ENCODE data around the gene SYNM.

SYNM gene

DNA sequence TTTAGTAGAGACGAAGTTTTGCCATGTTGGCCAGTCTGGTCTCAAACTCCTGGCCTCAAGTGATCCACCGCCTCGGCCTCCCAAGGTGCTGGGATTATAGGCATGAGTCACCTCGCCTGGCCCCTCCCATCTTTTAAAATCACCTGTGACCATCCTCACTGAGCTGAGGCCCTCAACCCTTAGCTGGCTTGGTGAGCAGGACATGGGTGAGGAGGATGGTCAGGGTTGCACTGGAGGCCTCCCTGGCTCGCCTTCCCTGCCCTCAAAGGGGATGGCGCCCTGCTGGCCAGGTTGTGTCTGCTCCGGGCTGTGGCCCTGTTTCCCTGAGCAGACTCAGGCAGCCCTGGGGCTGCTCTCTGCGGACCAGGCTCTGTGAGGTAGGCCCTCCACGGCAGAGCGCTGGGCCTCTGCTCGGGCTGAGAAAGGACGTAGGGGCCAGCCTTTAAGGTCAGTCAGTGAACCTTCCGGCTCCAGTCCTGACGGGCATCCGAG is 33.7 kb downstream of the SYNM start:
- DNase-seq (ENCODE audit: low spot score) = no peak

DNA sequence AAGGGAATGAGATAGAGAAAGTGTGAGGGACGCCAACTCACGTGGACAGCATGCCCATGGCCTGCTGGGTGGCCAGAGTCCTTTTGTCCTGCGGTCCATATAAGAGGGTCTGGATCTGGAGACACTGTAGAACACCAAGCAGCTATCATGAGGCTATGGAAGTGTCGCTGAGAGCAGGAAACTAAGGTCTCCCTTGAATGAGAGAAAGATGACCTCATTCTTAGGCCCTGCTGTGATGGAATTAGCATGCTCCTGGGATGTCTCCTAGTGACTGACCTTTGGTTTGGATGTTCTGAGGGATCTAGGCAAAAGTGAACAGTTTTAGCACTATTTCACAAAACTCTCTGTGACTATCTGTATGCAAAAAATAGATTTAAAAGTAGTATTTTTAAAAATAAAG is 34.4 kb downstream of the SYNM start:
- FAIRE-seq (no peak), DNase-seq (ENCODE audit: low spot score) (no peak)

More for the DNA sequence above, 33.7 kb downstream of the SYNM start:
- FAIRE-seq = no peak

DNA sequence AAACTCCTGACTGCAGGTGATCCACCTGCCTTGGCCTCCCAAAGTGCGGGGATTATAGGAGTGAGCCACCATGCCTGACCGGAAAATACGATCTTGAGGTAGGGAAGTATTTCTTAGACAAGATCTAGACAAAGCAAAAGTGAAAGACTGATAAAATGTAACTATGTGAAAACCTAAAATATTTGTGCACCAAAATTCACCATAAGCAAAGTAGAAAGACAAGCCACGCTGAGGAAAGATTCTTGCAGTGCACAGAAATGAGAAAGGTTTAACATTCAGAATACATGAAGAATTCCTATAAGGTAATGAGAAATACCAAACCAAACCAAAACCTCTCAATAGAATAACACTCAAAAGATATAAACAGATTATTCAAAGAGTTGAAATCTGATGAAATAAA is 35.7 kb downstream of the SYNM start:
- FAIRE-seq = no peak
- no peak for DNase-seq (ENCODE audit: low spot score)

DNA sequence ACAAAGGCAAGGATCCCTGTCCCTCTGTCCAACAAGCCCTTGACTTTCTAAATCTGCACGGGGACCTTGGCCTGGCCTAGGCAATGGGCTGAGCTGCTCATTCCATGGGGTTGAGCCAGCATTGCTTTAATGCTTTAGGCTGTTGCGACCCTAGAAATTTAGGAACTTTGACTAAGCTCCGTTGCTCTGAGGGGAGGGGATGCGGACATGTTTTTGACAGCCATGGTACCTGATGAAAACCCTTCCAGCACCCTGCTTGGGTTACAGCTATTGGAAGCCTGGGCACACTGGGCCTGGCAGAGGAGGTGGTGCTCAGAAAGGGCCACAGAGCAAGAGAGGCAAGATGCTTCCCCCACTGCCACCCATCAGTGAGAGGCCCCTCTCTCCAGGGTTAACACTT is 37.1 kb downstream of the SYNM start:
- DNase-seq (ENCODE audit: low spot score) (no peak), FAIRE-seq (no peak)

DNA sequence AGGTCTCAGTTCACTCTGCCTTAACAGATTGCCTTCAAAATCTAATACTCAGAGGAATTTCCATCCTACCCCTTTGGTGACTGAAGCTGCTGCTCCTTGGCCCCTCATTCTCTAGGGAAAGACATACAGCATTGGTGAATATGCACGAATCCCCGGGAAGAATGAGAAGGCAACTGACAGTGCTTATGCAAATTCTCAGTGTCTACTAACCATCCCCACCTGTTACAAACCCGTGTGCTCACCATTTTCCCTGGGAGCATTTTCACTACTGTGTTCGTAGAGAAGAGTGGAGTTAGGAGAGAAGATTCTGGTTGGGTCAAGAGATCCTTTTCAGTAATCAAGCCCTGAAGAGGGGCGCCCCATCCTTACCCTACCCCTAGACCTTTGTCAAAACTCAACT is 37.7 kb downstream of the SYNM start:
- DNase-seq (ENCODE audit: low spot score) = no peak
- no peak for FAIRE-seq

DNA sequence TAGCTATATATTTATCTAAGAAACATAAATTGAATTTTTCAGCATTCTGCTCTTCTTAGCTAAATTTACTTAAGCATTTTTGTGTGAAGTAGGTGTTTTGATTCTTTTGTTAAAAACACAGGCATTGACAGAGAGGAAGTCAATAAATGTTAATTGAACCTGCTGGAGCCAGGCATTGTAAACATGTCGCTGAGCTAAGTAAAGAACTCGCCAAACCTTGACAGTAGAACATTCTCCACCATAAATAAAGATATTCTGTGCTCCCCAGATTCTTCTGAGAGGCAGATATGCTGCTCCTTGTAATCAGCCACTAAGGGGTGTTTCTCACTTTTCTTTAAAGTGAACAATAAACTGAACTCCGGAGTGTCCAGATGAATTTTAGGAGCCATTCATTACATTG is 38.4 kb downstream of the SYNM start:
- DNase-seq (ENCODE audit: low spot score) (no peak), FAIRE-seq (no peak)

DNA sequence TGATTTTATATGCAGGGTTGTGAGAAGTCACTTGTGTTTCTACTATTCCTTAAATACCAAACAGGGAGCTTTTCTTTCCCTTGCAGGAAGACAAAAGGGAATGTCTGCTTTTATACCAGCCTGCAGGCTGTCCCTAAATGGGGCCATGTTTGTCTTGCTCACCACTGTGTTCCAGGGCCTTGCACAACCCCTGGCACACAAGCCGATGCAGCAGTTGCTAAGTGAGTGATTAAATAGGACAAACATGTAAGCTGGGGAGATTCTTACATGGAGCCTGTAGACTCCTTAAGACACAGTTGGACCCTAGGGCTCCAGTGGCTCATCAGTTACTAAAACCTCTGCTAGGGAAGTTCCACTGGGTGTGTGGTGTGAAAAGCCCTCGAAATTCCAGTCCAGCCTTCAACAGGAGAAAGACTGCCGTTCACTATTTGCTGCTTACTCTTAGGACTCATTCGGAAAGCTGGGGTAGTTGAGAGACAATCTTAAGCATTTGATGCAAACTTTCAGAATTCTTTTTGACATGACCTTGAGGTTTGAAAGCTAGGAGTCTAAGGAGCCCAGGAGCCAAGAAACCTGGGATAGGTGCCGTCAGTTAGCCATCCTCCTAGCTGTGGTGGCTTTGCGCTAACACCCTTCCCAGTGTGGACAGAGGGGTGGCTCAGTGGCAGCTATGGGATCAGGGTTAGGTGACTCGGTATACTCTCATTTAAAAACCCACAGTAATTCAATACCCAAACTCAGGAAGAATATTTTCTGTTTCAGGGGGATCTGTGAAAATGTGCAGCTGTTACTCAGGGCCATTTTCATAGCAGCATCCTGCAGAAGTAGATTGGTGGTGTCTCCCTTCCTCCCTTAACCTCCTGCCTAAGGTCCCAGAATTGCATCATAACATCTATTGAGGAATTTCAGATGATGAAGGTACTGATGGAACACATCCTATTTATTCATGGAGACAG is 39.1 kb downstream of the SYNM start:
- no peak for DNase-seq (ENCODE audit: low spot score)
- FAIRE-seq = no peak

DNA sequence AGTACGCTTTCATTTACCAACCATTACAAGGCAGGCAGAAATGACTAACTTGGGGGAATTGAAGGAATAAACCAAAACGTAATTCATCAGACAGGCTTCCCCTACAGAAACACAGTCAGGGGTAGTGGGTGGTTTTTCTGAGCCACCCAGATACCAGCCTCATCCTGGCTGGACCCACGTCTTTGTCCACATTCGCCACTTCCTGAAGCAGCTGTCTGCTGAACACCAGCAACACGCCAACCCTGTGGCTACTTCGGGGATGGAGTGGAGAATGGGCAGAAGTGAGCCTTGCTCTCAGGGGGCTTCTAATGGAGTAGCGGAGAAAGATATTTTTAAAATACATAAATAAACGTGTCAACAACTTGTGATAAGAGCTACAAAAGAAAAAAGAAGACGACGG is 40.1 kb downstream of the SYNM start:
- DNase-seq (ENCODE audit: low spot score) = no peak
- no peak for FAIRE-seq

DNA sequence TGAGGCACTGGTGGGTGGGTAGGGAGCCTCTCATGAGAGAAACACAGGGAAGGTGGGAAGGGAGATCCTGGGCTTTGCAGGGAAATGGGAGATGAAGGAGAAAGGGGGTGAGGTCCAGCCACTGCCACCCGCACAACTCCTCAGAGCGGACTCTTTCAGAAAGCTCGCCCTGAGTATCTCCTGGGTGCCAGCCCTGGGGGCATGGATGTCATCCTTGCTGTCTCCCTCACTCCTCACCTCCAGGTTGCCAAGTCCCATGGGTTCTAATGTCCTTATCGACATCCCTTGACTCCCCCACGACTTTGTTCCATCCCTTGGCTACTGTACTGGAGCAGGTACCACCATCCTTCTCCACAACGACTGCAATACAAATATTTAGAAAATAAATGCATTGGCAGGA is 40.9 kb downstream of the SYNM start:
- DNase-seq (ENCODE audit: low spot score) (no peak), FAIRE-seq (no peak)

DNA sequence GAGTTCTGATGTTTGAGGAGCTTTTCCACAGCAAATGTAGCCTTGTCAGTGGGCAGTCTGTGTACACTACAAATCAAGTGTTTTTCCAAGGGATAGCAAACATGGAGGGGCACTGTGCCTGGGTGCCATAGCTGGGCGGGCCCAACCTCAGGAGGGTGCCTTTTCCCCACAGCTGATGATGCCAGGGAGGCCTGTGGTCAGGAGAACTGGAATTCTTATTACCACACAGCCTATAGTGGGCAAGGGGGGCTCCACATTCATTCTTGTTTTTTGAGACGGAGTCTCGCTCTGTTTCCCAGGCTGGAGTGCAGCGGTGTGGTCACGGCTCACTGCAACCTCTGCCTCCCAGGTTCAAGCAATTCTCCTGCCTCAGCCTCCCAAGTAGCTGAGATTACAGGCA is 41.8 kb downstream of the SYNM start:
- no peak for FAIRE-seq
- no peak for DNase-seq (ENCODE audit: low spot score)

DNA sequence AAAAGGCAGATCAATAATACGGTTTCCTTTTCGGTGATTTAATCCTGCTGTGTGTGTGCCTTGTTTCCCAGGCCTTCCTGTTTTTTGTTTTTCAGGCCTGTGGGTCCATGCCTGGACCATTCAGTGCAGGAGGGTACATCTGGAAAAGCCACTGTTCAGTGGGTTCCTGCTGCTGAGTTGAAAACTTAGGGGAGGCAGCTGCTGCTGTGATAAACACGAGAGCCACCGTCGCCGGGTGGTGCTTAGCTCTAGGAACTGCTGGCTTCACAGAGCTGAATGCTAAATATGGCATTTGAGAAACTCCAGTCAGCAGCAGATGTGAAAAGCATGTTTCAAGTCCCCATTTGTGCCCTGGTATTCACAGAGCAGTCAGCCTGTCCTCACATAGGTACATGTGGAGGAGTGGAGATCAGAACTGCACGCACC is 44.0 kb downstream of the SYNM start:
- FAIRE-seq (no peak), DNase-seq (ENCODE audit: low spot score) (no peak)

DNA sequence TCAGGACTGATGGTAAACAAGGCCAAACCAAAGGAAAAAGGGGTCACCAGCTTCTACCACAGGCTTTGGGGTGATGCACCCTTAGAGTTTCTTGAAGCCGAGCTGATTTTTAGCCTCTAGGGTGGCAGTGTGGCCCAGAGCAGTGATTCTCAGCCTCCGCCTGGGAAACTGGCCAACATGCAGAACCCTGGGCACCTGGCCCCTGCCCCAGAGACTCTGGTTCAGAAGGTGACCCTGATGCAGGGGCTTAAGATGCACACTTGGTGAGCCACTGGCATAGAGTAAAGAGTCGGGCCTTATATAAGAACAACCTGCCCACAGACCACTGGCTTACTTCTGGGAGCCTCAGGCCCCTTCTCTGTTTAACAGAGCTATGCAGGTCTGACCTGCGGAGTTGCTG is 44.5 kb downstream of the SYNM start:
- DNase-seq (ENCODE audit: low spot score) (no peak), FAIRE-seq (no peak)

DNA sequence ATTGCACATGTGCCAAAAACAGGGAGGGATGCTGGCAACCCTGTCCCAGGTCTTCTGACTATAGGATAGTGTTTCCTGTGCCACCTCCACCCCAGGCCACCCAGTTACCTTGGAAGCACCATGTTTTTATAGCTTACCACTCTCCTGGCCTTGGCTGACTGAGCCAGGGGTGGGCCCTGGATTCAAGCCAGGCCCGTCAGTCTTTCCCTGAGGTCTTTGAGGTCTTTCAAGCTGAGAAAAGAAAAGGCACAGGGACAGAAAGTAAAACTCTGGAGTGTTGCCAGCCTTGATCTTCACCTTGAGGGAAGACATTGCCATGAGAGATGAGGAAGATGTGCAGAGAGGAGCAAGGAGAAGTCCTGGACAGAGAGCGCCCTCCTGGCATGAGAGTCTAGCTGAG is 46.3 kb downstream of the SYNM start:
- no peak for DNase-seq (ENCODE audit: low spot score)
- FAIRE-seq = no peak

DNA sequence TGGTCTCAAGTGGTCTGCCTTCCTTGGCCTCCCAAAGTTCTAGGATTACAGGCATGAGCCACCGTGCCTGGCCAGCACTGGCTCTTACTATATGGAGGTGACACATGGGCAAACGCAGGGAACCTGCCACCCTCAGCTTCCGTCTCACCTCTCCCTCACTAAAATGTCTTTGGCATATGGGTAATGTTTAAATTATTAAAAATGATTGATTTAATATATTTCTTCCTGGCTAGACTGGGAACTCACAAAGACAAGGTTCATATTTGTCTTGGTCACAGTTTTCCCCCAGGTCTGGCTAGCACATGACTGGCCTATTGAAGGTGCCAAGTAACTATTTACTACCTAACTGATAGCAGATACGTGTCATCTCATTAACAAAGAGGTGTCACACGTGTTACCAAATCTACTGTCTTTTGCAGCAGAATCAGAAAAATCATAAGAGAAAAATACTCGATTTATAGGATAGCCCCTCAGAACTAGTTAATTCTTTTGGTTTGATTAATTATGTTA is 48.2 kb downstream of the SYNM start:
- DNase-seq (ENCODE audit: low spot score) (no peak), FAIRE-seq (no peak)

DNA sequence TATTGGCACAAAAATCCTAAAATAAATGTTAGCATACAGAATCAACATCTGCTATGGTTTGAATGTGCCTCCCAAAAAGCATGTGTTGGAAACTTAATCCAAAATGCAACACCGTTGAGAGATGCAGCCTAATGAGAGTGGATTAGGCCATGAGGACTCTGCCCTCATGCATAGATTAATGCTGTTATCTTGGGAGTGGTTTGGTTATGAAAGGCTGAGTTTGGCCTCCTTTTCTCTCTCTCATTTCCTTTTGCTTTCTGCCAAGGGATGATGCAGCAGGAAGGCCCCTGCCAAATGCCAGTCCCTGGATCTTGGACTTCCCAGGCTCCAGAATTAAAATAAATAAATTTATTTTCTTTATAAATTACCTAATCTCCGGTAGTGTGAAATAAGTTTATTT is 49.4 kb downstream of the SYNM start:
- FAIRE-seq (no peak), DNase-seq (ENCODE audit: low spot score) (no peak)

DNA sequence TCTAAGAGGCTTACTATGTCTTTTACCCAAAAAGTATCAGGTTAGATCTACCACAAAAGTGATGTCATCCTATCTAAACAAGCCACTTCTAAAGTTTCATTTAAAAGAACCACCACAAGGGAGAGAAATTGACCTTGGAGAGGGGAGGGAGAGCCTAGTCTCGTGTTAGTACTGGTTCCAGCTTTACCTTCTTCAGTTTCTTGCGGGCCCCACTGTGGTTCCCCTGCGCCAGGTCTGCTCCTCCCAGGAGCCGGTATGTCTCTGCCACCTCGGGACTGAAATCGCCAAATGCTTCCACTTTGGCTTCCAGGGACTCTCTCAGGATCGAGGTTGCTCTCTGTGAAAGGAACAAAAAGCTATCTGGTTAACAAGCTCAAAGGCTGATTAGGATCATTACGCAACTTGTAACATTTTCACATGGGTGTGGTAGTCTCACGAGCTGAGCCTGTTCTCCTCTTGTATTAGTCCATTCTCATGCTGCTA is 51.1 kb downstream of the SYNM start:
- FAIRE-seq = no peak
- no peak for DNase-seq (ENCODE audit: low spot score)

DNA sequence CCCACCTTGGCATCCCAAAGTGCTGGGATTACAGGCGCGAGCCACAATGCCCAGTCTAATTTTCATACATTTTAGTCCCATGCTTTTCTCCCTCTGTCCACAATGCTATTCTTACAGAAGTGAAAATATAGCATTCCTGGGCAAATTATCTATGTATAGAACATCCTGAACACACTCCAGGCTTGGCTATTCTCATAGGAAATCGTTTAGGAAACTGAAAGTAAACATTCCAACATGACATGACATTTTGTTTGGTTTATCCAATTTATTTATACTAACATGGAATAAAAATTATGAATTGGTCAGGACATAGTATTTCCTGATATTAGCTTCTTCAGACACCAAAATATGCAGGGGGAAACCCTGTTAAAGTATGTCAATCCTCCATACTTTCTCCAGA is 52.6 kb downstream of the SYNM start:
- DNase-seq (ENCODE audit: low spot score) (no peak), FAIRE-seq (no peak)

DNA sequence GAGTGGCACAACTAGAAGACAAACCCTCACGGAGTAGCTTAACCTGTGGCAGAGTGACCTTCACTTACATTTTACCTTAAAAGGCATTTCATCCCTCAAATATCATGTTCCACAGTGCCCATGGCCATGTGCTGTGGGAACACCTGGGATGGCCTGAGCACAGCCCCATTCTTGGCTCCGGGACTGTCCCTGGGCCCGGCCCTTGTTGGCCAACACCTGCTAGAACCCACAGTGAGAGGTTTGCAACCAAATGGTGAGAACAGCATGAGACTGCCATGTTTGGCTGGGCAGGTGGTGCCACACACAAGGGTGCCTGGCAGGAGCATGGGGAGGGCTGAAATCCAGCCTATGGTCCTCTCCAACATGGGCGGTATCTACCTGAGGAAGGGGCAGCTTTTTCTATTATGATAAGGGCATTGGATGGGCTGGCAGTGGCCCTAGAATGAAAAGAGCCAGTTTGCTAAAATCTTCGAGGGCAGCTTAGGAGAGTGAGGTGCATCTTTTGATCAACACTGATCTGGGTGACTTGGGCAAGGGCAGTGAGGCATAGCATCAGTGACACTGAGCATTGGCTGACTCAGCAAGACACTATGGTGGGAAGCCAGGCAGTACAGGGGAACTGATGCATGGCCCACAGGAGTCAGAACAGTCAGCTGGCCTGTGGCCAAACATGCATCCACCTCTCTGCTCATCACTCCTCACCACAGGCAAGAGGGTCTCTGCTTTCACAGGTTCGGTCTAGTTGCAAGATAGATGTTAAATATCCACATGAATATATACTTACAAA is 53.9 kb downstream of the SYNM start:
- FAIRE-seq (peak; percentile 17), DNase-seq (ENCODE audit: low spot score) (no peak)

DNA sequence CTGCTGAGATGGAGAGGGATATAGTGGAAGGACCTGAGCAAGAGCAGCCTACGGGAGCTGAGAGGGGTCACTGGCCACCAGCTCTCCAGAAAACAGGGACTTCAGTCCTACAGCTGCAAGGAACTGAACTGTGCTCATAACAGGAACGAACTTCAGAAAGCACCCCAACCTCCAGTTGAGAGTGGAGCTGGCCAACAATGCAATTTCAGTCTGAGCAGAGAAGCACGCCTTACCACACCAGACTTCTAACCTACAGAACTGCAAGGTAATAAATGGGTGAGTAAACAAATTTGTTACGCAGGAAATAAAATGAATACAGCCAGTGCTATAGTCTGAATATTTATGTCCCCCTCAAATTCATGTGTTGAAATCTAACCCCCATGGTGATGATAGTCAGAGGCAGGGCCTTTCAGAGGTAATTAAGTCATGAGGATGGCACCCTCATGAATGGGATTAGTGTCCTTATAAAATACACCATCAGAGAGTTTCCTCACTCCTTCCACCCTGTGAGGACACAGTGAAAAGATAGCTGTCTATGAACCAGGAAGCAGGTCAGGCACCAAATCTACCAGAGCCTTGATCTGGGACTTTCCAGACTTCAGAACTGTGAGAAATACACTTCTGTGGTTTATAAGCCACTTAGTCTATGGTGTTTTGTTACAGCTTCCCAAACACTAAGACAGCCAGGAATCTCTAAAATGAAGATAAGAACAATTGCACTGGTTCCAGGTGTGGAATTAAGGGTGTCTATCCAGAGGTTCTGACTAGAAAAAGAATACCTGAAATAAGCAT is 58.6 kb downstream of the SYNM start:
- DNase-seq (ENCODE audit: low spot score) (no peak), FAIRE-seq (no peak)

DNA sequence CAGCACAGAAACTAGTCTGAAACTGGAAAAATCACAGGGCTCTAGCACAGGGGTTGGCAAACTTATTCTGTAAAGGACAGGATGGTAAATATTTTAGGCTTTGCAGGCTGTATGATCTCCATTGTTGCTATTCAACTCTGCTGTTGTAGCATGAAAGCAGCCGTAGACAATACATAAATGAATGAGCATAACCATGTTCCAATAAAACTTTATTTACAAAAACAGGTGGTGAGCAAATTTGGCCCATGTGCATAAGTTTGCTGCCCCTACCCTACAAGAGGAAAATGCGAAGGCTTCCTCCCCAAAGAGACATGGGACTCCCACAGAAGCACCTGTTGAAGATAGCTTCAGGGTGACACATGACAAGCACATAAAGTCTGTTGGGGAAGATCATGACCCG is 59.2 kb downstream of the SYNM start:
- FAIRE-seq (no peak), DNase-seq (ENCODE audit: low spot score) (no peak)

Measured in urothelium cell line (cell line).